KOPT-K1 (cell line): ENCODE results near the gene HOPX.
"Not testable (repeated sequence)": the region's sequence is repeated elsewhere in the genome, so short reads cannot be mapped to it uniquely, and the experiment has no call there.

Experiments used
- H3K27ac ChIP-seq: fragments of 200-600 bp; sonication (generic); 2 replicates; pipeline ENCODE4 v1.5.1; 2016; ENCODE audit warnings: antibody characterized with exemption, mild to moderate bottlenecking, low read depth, low read length; ENCODE audit not compliant: poor library complexity, severe bottlenecking
- H3K36me3 ChIP-seq: fragments of 200-600 bp; sonication (generic); 2 replicates; pipeline ENCODE4 v1.5.1; 2017; ENCODE audit warnings: antibody characterized with exemption, mild to moderate bottlenecking, low read length, moderate library complexity; ENCODE audit not compliant: insufficient read depth
- H3K9me3 ChIP-seq: fragments of 200-600 bp; sonication (generic); 2 replicates; pipeline ENCODE4 v1.5.1; 2017; ENCODE audit warnings: antibody characterized with exemption, low read length, mild to moderate bottlenecking; ENCODE audit not compliant: insufficient read depth, poor library complexity, severe bottlenecking

HOPX gene

GRCh38 chr4:56698329-56698728, 17.2 kb upstream of the HOPX start:
- Histone ChIP-seq H3K9me3 (no peaks in the 10 kb centered on the region), H3K36me3 (no peaks in the 10 kb centered on the region), H3K27ac (no peak overlapping the region)

- Histone ChIP-seq H3K36me3 (no peaks in the 10 kb centered on the region), H3K9me3 (no peaks in the 10 kb centered on the region), H3K27ac (no peak overlapping the region)
These were observed 15.0 kb upstream of the HOPX start for GRCh38 chr4:56696056-56696455.

- not testable (repeated sequence) for H3K9me3 ChIP-seq, H3K36me3 ChIP-seq, H3K27ac ChIP-seq
These were observed 12.4 kb upstream of the HOPX start for GRCh38 chr4:56693476-56693875.

GRCh38 chr4:56692576-56692975, 11.5 kb upstream of the HOPX start:
- no peak overlapping the region for H3K27ac ChIP-seq
- H3K9me3 ChIP-seq: no peaks in the 10 kb centered on the region
- H3K36me3 ChIP-seq: no peaks in the 10 kb centered on the region

GRCh38 chr4:56691425-56691824, 10.3 kb upstream of the HOPX start:
- Histone ChIP-seq H3K27ac (no peak overlapping the region), H3K9me3 (no peaks in the 10 kb centered on the region), H3K36me3 (no peaks in the 10 kb centered on the region)

- H3K9me3 ChIP-seq: no peaks in the 10 kb centered on the region
- no peak overlapping the region for H3K27ac ChIP-seq
- H3K36me3 ChIP-seq: no peaks in the 10 kb centered on the region
These were observed 9.3 kb upstream of the HOPX start for GRCh38 chr4:56690393-56690792.

- no peak overlapping the region for H3K27ac ChIP-seq
- no peaks in the 10 kb centered on the region for H3K36me3 ChIP-seq
- no peaks in the 10 kb centered on the region for H3K9me3 ChIP-seq
These were observed 8.3 kb upstream of the HOPX start for GRCh38 chr4:56689201-56689969.

GRCh38 chr4:56688094-56688647, 7.1 kb upstream of the HOPX start:
- no peaks in the 10 kb centered on the region for H3K9me3 ChIP-seq
- no peak overlapping the region for H3K27ac ChIP-seq
- H3K36me3 ChIP-seq: no peaks in the 10 kb centered on the region

- Histone ChIP-seq H3K36me3 (no peaks in the 10 kb centered on the region), H3K27ac (no peak overlapping the region)
These were observed 5.6 kb upstream of the HOPX start for GRCh38 chr4:56686537-56687231.

GRCh38 chr4:56684320-56685050, 3.4 kb upstream of the HOPX start:
- Histone ChIP-seq H3K9me3 (no peaks in the 10 kb centered on the region), H3K27ac (no peak overlapping the region), H3K36me3 (no peaks in the 10 kb centered on the region)

More at GRCh38 chr4:56686537-56687231, 5.6 kb upstream of the HOPX start:
- no peaks in the 10 kb centered on the region for H3K9me3 ChIP-seq

- no peaks in the 10 kb centered on the region for H3K36me3 ChIP-seq
- no peaks in the 10 kb centered on the region for H3K9me3 ChIP-seq
- H3K27ac ChIP-seq: no peak overlapping the region
These were observed 2.4 kb upstream of the HOPX start for GRCh38 chr4:56683455-56683854.

GRCh38 chr4:56681853-56682525, 893 bp upstream of the HOPX start:
- Histone ChIP-seq H3K36me3 (no peaks in the 10 kb centered on the region), H3K9me3 (no peaks in the 10 kb centered on the region), H3K27ac (no peak overlapping the region)

GRCh38 chr4:56680266-56680665, 830 bp downstream of the HOPX start:
- Histone ChIP-seq H3K9me3 (no peaks in the 10 kb centered on the region), H3K27ac (no peak overlapping the region), H3K36me3 (no peaks in the 10 kb centered on the region)

GRCh38 chr4:56677711-56678110, 3.4 kb downstream of the HOPX start:
- Histone ChIP-seq H3K36me3 (no peaks in the 10 kb centered on the region), H3K9me3 (no peaks in the 10 kb centered on the region), H3K27ac (no peak overlapping the region)

- Histone ChIP-seq H3K9me3 (no peaks in the 10 kb centered on the region), H3K27ac (no peak overlapping the region), H3K36me3 (no peaks in the 10 kb centered on the region)
These were observed 6.1 kb downstream of the HOPX start for GRCh38 chr4:56674984-56675383.
